GM12878 (cell line): ENCODE measurements around the gene NF1. TPM values are rescaled to one million over a fixed set of nuclear protein-coding genes. Genes with fewer than 3 reads are reported as not detected.

ENCODE experiments used
- ATAC-seq: fragments of 200-7000 bp; cut with Tn5 transposase; 3 replicates; pipeline ENCODE4 v1.9.1; 2020; ENCODE audit warnings: mild to moderate bottlenecking, moderate library complexity
- BruUV-seq: library from RNA; stranded (reverse); fragments of 400-500 nt; replicated peaks from 2 replicates; lab custom pipeline; 2021; lab: Mats Ljungman, UMichigan
- CTCF ChIA-PET: fragments of 300-600 bp; sonication (Branson Sonifier 250); formaldehyde crosslinking; extraction: SDS; loops from one replicate; lab custom pipeline; 2021; ENCODE audit warnings: inconsistent platforms; lab: Yijun Ruan, JAX
- POLR2A ChIA-PET: fragments of 350-600 bp; formaldehyde crosslinking; extraction: SDS; loops from one replicate; lab custom pipeline; 2021; ENCODE audit warnings: inconsistent platforms; lab: Charles Lee
- RAD21 ChIA-PET: fragments of 300-600 bp; sonication (Branson Sonifier 250); formaldehyde crosslinking; loops from one replicate; lab custom pipeline; 2023; ENCODE audit warnings: antibody characterized with exemption; ENCODE audit not compliant: unreplicated experiment; lab: Charles Lee
- SMC1A ChIA-PET: fragments of 300-600 bp; sonication (Branson Sonifier 250); formaldehyde crosslinking; loops from one replicate; lab custom pipeline; 2023; ENCODE audit not compliant: unreplicated experiment, uncharacterized antibody; lab: Charles Lee
- DNase-seq: peaks from one replicate; pipeline ENCODE4 v3.0.0-alpha.2; 2011; ENCODE audit warnings: low read depth, low spot score
- FAIRE-seq: peaks from 3 replicates; lab custom pipeline; 2011; peaks lifted over from hg19 to GRCh38; lab: Jason Lieb, UNC
- H2AFZ ChIP-seq: 2 replicates; pipeline ENCODE4 v1.6.0; 2011; ENCODE audit warnings: low read depth, low read length, control low read depth; ENCODE audit not compliant: control insufficient read depth
- H3K27ac ChIP-seq: 2 replicates; pipeline ENCODE4 v1.5.1; 2011; ENCODE audit warnings: control low read depth; ENCODE audit not compliant: control insufficient read depth, insufficient read depth
- H3K27me3 ChIP-seq, 2 experiments: replicated peaks in 1 of 2; 2 replicates each; pipeline versions ENCODE4 v1.6.0 to v1.6.1; 2011; ENCODE audit warnings: low read length in 1 of 2; ENCODE audit not compliant: control insufficient read depth in 2 of 2, insufficient read depth in 2 of 2
- H3K36me3 ChIP-seq, 2 experiments: 2 replicates each; pipeline ENCODE4 v1.5.1; 2011; ENCODE audit warnings: low read length in 1 of 2; ENCODE audit not compliant: control insufficient read depth in 2 of 2, insufficient read depth in 2 of 2
- H3K4me1 ChIP-seq: 2 replicates; pipeline ENCODE4 v1.6.1; 2011; ENCODE audit warnings: mild to moderate bottlenecking, low read length, moderate library complexity, mixed read lengths; ENCODE audit not compliant: control insufficient read depth, insufficient read depth
- H3K4me2 ChIP-seq: 2 replicates; pipeline ENCODE4 v1.6.0; 2011; ENCODE audit warnings: control low read depth; ENCODE audit not compliant: control insufficient read depth, insufficient read depth
- H3K4me3 ChIP-seq: fragments of 200-600 bp; sonication (generic); 2 replicates; pipeline ENCODE4 v1.5.1; 2016
- H3K79me2 ChIP-seq: 2 replicates; pipeline ENCODE4 v1.6.0; 2011; ENCODE audit warnings: low read length; ENCODE audit not compliant: control insufficient read depth, insufficient read depth
- H3K9ac ChIP-seq: 2 replicates; pipeline ENCODE4 v1.8.0; 2011; ENCODE audit warnings: low read length, control low read depth, mixed read lengths; ENCODE audit not compliant: control insufficient read depth, insufficient read depth
- H3K9me3 ChIP-seq: replicated peaks from 3 replicates; pipeline ENCODE4 v1.5.1; 2011; ENCODE audit warnings: mild to moderate bottlenecking, low read length; ENCODE audit not compliant: control insufficient read depth, insufficient read depth
- H4K20me1 ChIP-seq: 2 replicates; pipeline ENCODE4 v1.6.0; 2011; ENCODE audit not compliant: control insufficient read depth, insufficient read depth
- CBFB ChIP-seq: IDR thresholded peaks from 2 replicates; pipeline ENCODE4 v1.6.1; 2016; ENCODE audit warnings: antibody characterized with exemption, low read depth
- CREM ChIP-seq: IDR thresholded peaks from 2 replicates; pipeline ENCODE4 v1.6.1; 2014; ENCODE audit warnings: antibody characterized with exemption, low read depth
- ESRRA ChIP-seq: IDR thresholded peaks from 2 replicates; pipeline ENCODE4 v1.6.1; 2012; ENCODE audit warnings: mild to moderate bottlenecking, low read length, improper control_type of control experiment
- NRF1 ChIP-seq: conservative IDR thresholded peaks from 2 replicates; pipeline ENCODE4 v1.6.1; 2011; ENCODE audit warnings: mild to moderate bottlenecking, low read depth, low read length, improper control_type of control experiment
- POU2F2 ChIP-seq: IDR thresholded peaks from 3 replicates; pipeline ENCODE4 v1.6.1; 2011; ENCODE audit warnings: low read depth, mild to moderate bottlenecking, low read length, borderline replicate concordance
- PRDM15 ChIP-seq: fragments of 450-650 bp; formaldehyde crosslinking; IDR thresholded peaks from 2 replicates; pipeline ENCODE4 v1.4.0; 2020; ENCODE audit warnings: mild to moderate bottlenecking, moderate library complexity
- SMAD1 ChIP-seq: fragments of 450-650 bp; IDR thresholded peaks from 2 replicates; pipeline ENCODE4 v1.6.1; 2018; ENCODE audit warnings: mild to moderate bottlenecking, low read depth; ENCODE audit not compliant: partially characterized antibody
- whole genome bisulfite sequencing: methylation state at CpG from one replicate; pipeline ENCODE4 v1.1.6; 2016; ENCODE audit warnings: low lambda C conversion rate; ENCODE audit not compliant: insufficient replicate concordance, insufficient coverage; ENCODE audit errors: missing lambda C conversion rate; 5-methylcytosine and 5-hydroxymethylcytosine counted together
- in situ Hi-C: fragments of 300-500 bp; cut with MboI; formaldehyde crosslinking; loops from 9 replicates; pipeline ENCODE4 v1.14.3; 2018; ENCODE audit warnings: mixed read lengths
- intact Hi-C: fragments of 100-400 bp; cut with micrococcal nuclease; formaldehyde crosslinking; loops from one replicate; pipeline ENCODE4 v1.14.2; 2022; ENCODE audit not compliant: unreplicated experiment
- polyA plus RNA-seq, 11 experiments: library from polyadenylated mRNA; depleted of rRNA in 4 of 11; unstranded in 6 of 11; stranded (reverse) in 5 of 11; fragments of >200 nt; fragmentation: Nextera tagmentation in 4 of 11; fragmentation: Illumina TruSeq in 1 of 11; extraction: Ambion mirVana in 4 of 11; extraction: Trizol in 1 of 11; gene quantifications; 1 replicate in 1 of 11; 2 replicates in 10 of 11; pipeline versions ENCODE4 v1.2.1 to v1.2.3, GENCODE V29; 2011 to 2016; ENCODE audit warnings: inconsistent platforms in 2 of 11, missing spikeins in 2 of 11, low read depth in 1 of 11
- total RNA-seq, 4 experiments: library from RNA; depleted of rRNA in 3 of 4; stranded (reverse); fragments of >200 nt in 3 of 4; fragmentation: Illumina TruSeq in 1 of 4; extraction: Trizol in 1 of 4; gene quantifications; 2 replicates each; pipeline versions ENCODE4 v1.2.1 to v1.2.3, GENCODE V29; 2013 to 2021
- TF ChIP-seq, protein P1 (sequence below): fragments of 450-650 bp; IDR thresholded peaks from 2 replicates; pipeline ENCODE4 v1.6.1; 2018; ENCODE audit warnings: borderline replicate concordance, mild to moderate bottlenecking; ENCODE audit not compliant: partially characterized antibody
- TF ChIP-seq, protein P2 (sequence below): IDR thresholded peaks from 2 replicates; pipeline ENCODE4 v1.6.1; 2011; ENCODE audit warnings: low read depth, mild to moderate bottlenecking, low read length, moderate library complexity, borderline replicate concordance; ENCODE audit errors: extremely low read depth

NF1 gene
- total and polyA plus RNA-seq, 10 of the 15 experiments (the other 5 are each of a cell fraction or from before 2014, with no cell fraction given), result 2.5 to 31.8 (median 16.6) TPM

DNA sequence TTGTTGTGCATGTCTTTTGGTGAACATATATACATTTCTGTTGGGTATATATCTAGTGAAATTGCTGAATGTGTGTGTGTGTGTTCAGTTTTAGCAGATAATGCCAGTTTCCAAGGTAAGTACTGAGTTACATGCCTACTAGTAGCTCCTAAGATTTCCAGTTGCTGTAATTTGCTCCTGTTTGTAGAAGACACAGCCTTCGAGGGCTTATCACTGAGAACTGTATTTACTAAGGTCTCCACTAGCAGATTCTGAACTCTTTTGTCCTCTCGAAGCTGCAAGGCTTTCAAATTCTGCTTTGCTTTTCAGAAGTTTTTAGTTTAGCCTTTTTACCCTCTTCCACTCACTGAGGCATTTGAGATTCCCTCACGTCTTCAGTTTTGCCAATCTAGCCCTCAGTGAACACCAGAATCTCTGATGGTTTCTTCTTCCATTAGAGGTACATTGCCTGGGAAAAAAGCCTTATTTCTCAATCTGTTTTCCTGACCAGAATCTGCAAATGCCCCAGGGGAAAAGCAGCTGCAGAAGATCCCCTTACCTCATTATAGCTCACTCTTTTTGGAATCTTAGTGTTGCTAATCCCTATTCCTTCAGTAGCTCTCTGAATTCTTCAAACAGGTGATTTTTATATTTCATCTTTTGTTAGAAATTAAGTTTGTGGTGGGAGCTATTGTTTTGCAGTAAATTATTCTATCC lies 52.9 kb downstream of the NF1 start:
- POLR2A ChIA-PET, result interaction anchor here (0.6 to 1.2 kb wide), 3 partner anchors 9 to 1029 kb away, joined by 3 read pairs; partner anchors contain the start of gene NF1
- Histone ChIP-seq H3K79me2 (no peaks in the 10 kb centered on the region), H2AFZ (no peak overlapping the region), H3K4me3 (no peak overlapping the region), H3K4me1 (no peaks in the 10 kb centered on the region), H3K4me2 (no peak overlapping the region), H3K27ac (no peak overlapping the region), H3K9me3 (no peaks in the 10 kb centered on the region; the same call in 2 of the 3 replicates), H3K9ac (no peak overlapping the region), H4K20me1 (no peaks in the 10 kb centered on the region), H3K27me3 (no peaks in the 10 kb centered on the region), H3K36me3 (peaks cover 0 to 2% of the 10 kb centered on the region in 2 experiments; a peak in 2 of 4 replicates)
- intact Hi-C loops (no loop called here), in situ Hi-C loops (no loop called here)
- TF ChIP-seq ESRRA (no peak), SMAD1 (no peak), CBFB (no peak), CREM (no peak), NRF1 (no peak), PRDM15 (no peak), POU2F2 (no peak)
- TF ChIP-seq, protein P1, sequence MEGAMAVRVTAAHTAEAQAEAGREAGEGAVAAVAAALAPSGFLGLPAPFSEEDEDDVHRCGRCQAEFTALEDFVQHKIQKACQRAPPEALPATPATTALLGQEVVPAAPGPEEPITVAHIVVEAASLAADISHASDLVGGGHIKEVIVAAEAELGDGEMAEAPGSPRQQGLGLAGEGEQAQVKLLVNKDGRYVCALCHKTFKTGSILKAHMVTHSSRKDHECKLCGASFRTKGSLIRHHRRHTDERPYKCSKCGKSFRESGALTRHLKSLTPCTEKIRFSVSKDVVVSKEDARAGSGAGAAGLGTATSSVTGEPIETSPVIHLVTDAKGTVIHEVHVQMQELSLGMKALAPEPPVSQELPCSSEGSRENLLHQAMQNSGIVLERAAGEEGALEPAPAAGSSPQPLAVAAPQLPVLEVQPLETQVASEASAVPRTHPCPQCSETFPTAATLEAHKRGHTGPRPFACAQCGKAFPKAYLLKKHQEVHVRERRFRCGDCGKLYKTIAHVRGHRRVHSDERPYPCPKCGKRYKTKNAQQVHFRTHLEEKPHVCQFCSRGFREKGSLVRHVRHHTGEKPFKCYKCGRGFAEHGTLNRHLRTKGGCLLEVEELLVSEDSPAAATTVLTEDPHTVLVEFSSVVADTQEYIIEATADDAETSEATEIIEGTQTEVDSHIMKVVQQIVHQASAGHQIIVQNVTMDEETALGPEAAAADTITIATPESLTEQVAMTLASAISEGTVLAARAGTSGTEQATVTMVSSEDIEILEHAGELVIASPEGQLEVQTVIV, result no peak
- TF ChIP-seq, protein P2, sequence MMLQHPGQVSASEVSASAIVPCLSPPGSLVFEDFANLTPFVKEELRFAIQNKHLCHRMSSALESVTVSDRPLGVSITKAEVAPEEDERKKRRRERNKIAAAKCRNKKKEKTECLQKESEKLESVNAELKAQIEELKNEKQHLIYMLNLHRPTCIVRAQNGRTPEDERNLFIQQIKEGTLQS, result no peak
- WGBS, result 74% methylated on average over 3 of the region's 3 CpGs
- no peak for FAIRE-seq
- SMC1A ChIA-PET, result interaction anchor here (0.7 to 1.4 kb wide), 4 partner anchors 11 to 53 kb away, joined by 3 to 4 read pairs (median 3); partner anchors contain the start of gene NF1
- DNase-seq, result no peak
- no peak for ATAC-seq
- RAD21 ChIA-PET, result no interaction called here
- no TSS peak for BruUV-seq
- CTCF ChIA-PET, result interaction anchor here (0.9 kb wide), 1 partner anchor 9 kb away, joined by 3 read pairs; no protein-coding TSS in a partner anchor
